ENCODE results near the gene IGFBP2. TPM values are rescaled to one million over a fixed set of nuclear protein-coding genes. Genes with fewer than 3 reads are reported as not detected.

The IGFBP2 gene
- total and polyA plus RNA-seq, 9 of the 15 experiments (the other 6 are each of a cell fraction or from before 2014, with no cell fraction given) = 0.93 TPM; not detected in 8

- TF ChIP-seq PRDM10 (IDR thresholded peaks at IDR 0.05; ENCODE audit: partially characterized antibody) (peak; percentile 38), MEF2D (tag; conservative IDR thresholded peaks at IDR 0.05; ENCODE audit: low read depth) (0 out of 2 replicates have a peak, but pooled peaks have one; percentile 31), ZNF507 (tag; conservative IDR thresholded peaks at IDR 0.05) (no peak), CBFA2T2 (conservative IDR thresholded peaks at IDR 0.05) (peak; percentile 45), TBL1XR1 (IDR thresholded peaks at IDR 0.05; ENCODE audit: low read length in 2 of 2) (no peak), SRSF3 (IDR thresholded peaks at IDR 0.05; ENCODE audit: insufficient read depth, low read length) (no peak), EP400 (IDR thresholded peaks at IDR 0.05) (peak; percentile 29; the same call in 1 of the 2 replicates), TAL1 (IDR thresholded peaks at IDR 0.05) (peak; percentile 61), NCOR1 (IDR thresholded peaks at IDR 0.05) (0 out of 2 replicates have a peak, but pooled peaks have one; percentile 14), NR2C2 (CRISPR knock-in tag; IDR thresholded peaks at IDR 0.05) (no peak), NR2C2 (tag; IDR thresholded peaks at IDR 0.05) (peak; percentile 76; the same call in 1 of the 2 replicates), MYC (IDR thresholded peaks at IDR 0.05; ENCODE audit: low read depth, low read length) (peak; percentile 62), MYC (CRISPR knock-in tag; IDR thresholded peaks at IDR 0.05; ENCODE audit: borderline replicate concordance, low read depth) (no peak), ZBTB26 (CRISPR knock-in tag; IDR thresholded peaks at IDR 0.05) (peak; percentile 89), ETV1 (tag; conservative IDR thresholded peaks at IDR 0.05; ENCODE audit: low read depth) (peak; percentile 61), ZNF766 (CRISPR knock-in tag; conservative IDR thresholded peaks at IDR 0.05) (peak; percentile 75), IRF9 (tag; IDR thresholded peaks at IDR 0.05) (0 out of 2 replicates have a peak, but pooled peaks have one; percentile 5), ATF1 (CRISPR knock-in tag; IDR thresholded peaks at IDR 0.05) (no peak), ATF1 (tag; IDR thresholded peaks at IDR 0.05) (peak; percentile 15; the same call in 1 of the 2 replicates), KLF16 (IDR thresholded peaks at IDR 0.05) (peak; percentile 28; the same call in 1 of the 2 replicates), NR2C1 (IDR thresholded peaks at IDR 0.05) (no peak), NR2C1 (tag; IDR thresholded peaks at IDR 0.05) (0 out of 2 replicates have a peak, but pooled peaks have one; percentile 40)
Observed at GRCh38 chr2:216619411-216620393, 13.5 kb upstream of the IGFBP2 start (continued).
